ENCODE measurements around the gene CCNL2.

Gene CCNL2

GRCh38 chr1:1356796-1357401 is 42.2 kb downstream of the CCNL2 start:
- no peak for DNase-seq (ENCODE audit: low read depth in 2 of 2)

- DNase-seq (ENCODE audit: low read depth in 2 of 2) = no peak
Observed at GRCh38 chr1:1356166-1356795, 42.9 kb downstream of the CCNL2 start.

- no peak for DNase-seq (ENCODE audit: low read depth in 2 of 2)
Observed at GRCh38 chr1:1355416-1355815, 43.7 kb downstream of the CCNL2 start.

- DNase-seq (ENCODE audit: low read depth in 2 of 2) = no peak
Observed at GRCh38 chr1:1354271-1355247, 44.6 kb downstream of the CCNL2 start.

GRCh38 chr1:1353389-1354151 is 45.6 kb downstream of the CCNL2 start:
- DNase-seq (ENCODE audit: low read depth in 2 of 2) = no peak

GRCh38 chr1:1352786-1353388 is 46.2 kb downstream of the CCNL2 start:
- no peak for DNase-seq (ENCODE audit: low read depth in 2 of 2)

- no peak for DNase-seq (ENCODE audit: low read depth in 2 of 2)
Observed at GRCh38 chr1:1351511-1352427, 47.4 kb downstream of the CCNL2 start.

GRCh38 chr1:1349256-1350012 is 49.7 kb downstream of the CCNL2 start, which contains the start of gene DVL1:
Gene DVL1 (minus strand): TSS chr1:1349418. CDS start chr1:1349065, 353 bp downstream.
- peak; percentile 65 to 77 for DNase-seq (ENCODE audit: low read depth in 2 of 2)

GRCh38 chr1:1348420-1349255 is 50.5 kb downstream of the CCNL2 start:
- no peak for DNase-seq (ENCODE audit: low read depth in 2 of 2)

- no peak for DNase-seq (ENCODE audit: low read depth in 2 of 2)
Observed at GRCh38 chr1:1347663-1348419, 51.3 kb downstream of the CCNL2 start.

- DNase-seq (ENCODE audit: low read depth in 2 of 2) = no peak
Observed at GRCh38 chr1:1347026-1347595, 52.0 kb downstream of the CCNL2 start.

- DNase-seq (ENCODE audit: low read depth in 2 of 2) = no peak
Observed at GRCh38 chr1:1346501-1346890, 52.6 kb downstream of the CCNL2 start.

- no peak for DNase-seq (ENCODE audit: low read depth in 2 of 2)
Observed at GRCh38 chr1:1345860-1346500, 53.2 kb downstream of the CCNL2 start.

- DNase-seq (ENCODE audit: low read depth in 2 of 2) = no peak
Observed at GRCh38 chr1:1345384-1345783, 53.8 kb downstream of the CCNL2 start.

GRCh38 chr1:1344655-1345361 is 54.3 kb downstream of the CCNL2 start:
- DNase-seq (ENCODE audit: low read depth in 2 of 2) = peak; percentile 33 to 43

GRCh38 chr1:1343811-1344421 is 55.2 kb downstream of the CCNL2 start:
- no peak for DNase-seq (ENCODE audit: low read depth in 2 of 2)
